HepG2 (cell line): ENCODE results near the gene E2F1. TPM values are rescaled to one million over a fixed set of nuclear protein-coding genes. Genes with fewer than 3 reads are reported as not detected.

Experiments
- ADNP ChIP-seq: sonication (generic); formaldehyde crosslinking; IDR thresholded peaks from 2 replicates; pipeline ENCODE4 v1.4.0; 2020; ENCODE audit warnings: missing genetic modification reagents
- ARNTL ChIP-seq: sonication (generic); formaldehyde crosslinking; IDR thresholded peaks from 2 replicates; pipeline ENCODE4 v1.4.0; 2020; ENCODE audit warnings: mild to moderate bottlenecking, missing genetic modification reagents
- EZH2 ChIP-seq: conservative IDR thresholded peaks from 2 replicates; pipeline ENCODE4 v1.6.1; 2012; ENCODE audit warnings: mild to moderate bottlenecking, low read depth, low read length, moderate library complexity
- FOXK1 ChIP-seq: sonication (generic); formaldehyde crosslinking; IDR thresholded peaks from 2 replicates; pipeline ENCODE4 v1.4.0; 2020; ENCODE audit warnings: low read depth, missing genetic modification reagents, borderline replicate concordance
- GPN1 ChIP-seq: sonication (generic); formaldehyde crosslinking; IDR thresholded peaks from 2 replicates; pipeline ENCODE4 v1.5.1; 2020; ENCODE audit warnings: missing genetic modification reagents, borderline replicate concordance
- GTF2F1 ChIP-seq: fragments of 150-350 bp; IDR thresholded peaks from 2 replicates; pipeline ENCODE4 v1.6.1; 2014; ENCODE audit warnings: low read length
- HOMEZ ChIP-seq: IDR thresholded peaks from 2 replicates; pipeline ENCODE4 v1.6.1; 2016; ENCODE audit warnings: low read depth
- MTF1 ChIP-seq: sonication (generic); formaldehyde crosslinking; IDR thresholded peaks from 2 replicates; pipeline ENCODE4 v1.5.0; 2020; ENCODE audit warnings: missing genetic modification reagents
- MYNN ChIP-seq: sonication (generic); formaldehyde crosslinking; IDR thresholded peaks from 2 replicates; pipeline ENCODE4 v1.4.0; 2020; ENCODE audit warnings: mild to moderate bottlenecking, low read depth, missing genetic modification reagents
- MZF1 ChIP-seq: sonication (generic); formaldehyde crosslinking; IDR thresholded peaks from 2 replicates; pipeline ENCODE4 v1.8.1; 2023; ENCODE audit warnings: mild to moderate bottlenecking, missing genetic modification reagents, borderline replicate concordance
- NAIF1 ChIP-seq: sonication (generic); formaldehyde crosslinking; IDR thresholded peaks from 2 replicates; pipeline ENCODE4 v1.5.0; 2020; ENCODE audit warnings: mild to moderate bottlenecking, missing genetic modification reagents, borderline replicate concordance
- PAXIP1 ChIP-seq: sonication (generic); formaldehyde crosslinking; conservative IDR thresholded peaks from 2 replicates; pipeline ENCODE4 v1.4.0; 2020; ENCODE audit warnings: mild to moderate bottlenecking, missing genetic modification reagents, moderate library complexity
- PHB2 ChIP-seq: fragments of 450-650 bp; IDR thresholded peaks from 2 replicates; pipeline ENCODE4 v1.6.1; 2018; ENCODE audit not compliant: partially characterized antibody
- RBM39 ChIP-seq: fragments of 200-400 bp; formaldehyde crosslinking; IDR thresholded peaks from one replicate; pipeline ENCODE4 v1.6.1; 2018; ENCODE audit warnings: antibody characterized with exemption, mild to moderate bottlenecking, low read depth, low read length; ENCODE audit not compliant: poor library complexity, severe bottlenecking
- RCOR2 ChIP-seq: IDR thresholded peaks from 2 replicates; pipeline ENCODE4 v1.6.1; 2016; ENCODE audit warnings: missing biosample characterization, missing genetic modification reagents
- RELA ChIP-seq: sonication (generic); formaldehyde crosslinking; IDR thresholded peaks from 2 replicates; pipeline ENCODE4 v1.4.0; 2020; ENCODE audit warnings: missing genetic modification reagents
- RNF219 ChIP-seq: sonication (generic); formaldehyde crosslinking; IDR thresholded peaks from 2 replicates; pipeline ENCODE4 v1.5.0; 2020; ENCODE audit warnings: mild to moderate bottlenecking, missing genetic modification reagents
- SPEN ChIP-seq: sonication (generic); formaldehyde crosslinking; IDR thresholded peaks from 2 replicates; pipeline ENCODE4 v1.5.1; 2020; ENCODE audit warnings: low read depth, mild to moderate bottlenecking, missing genetic modification reagents
- ZBTB44 ChIP-seq: sonication (generic); formaldehyde crosslinking; IDR thresholded peaks from 2 replicates; pipeline ENCODE4 v1.4.0; 2020; ENCODE audit warnings: missing genetic modification reagents
- ZNF317 ChIP-seq: sonication (generic); formaldehyde crosslinking; IDR thresholded peaks from 2 replicates; pipeline ENCODE4 v1.5.0; 2020; ENCODE audit warnings: mild to moderate bottlenecking, missing genetic modification reagents
- ZNF337 ChIP-seq: sonication (generic); formaldehyde crosslinking; IDR thresholded peaks from 2 replicates; pipeline ENCODE4 v1.5.1; 2020; ENCODE audit warnings: missing genetic modification reagents, low read depth, mild to moderate bottlenecking, borderline replicate concordance
- ZNF878 ChIP-seq: sonication (generic); formaldehyde crosslinking; IDR thresholded peaks from 2 replicates; pipeline ENCODE4 v1.8.1; 2023; ENCODE audit warnings: mild to moderate bottlenecking, missing genetic modification reagents, moderate library complexity
- polyA plus RNA-seq, 8 experiments: library from polyadenylated mRNA; depleted of rRNA in 3 of 8; stranded (reverse) in 7 of 8; unstranded in 1 of 8; fragments of >200 nt; fragmentation: Illumina TruSeq in 4 of 8; extraction: Trizol in 4 of 8; gene quantifications; 2 replicates each; pipeline versions ENCODE4 v1.2.1 to v1.2.3, GENCODE V29; 2011 to 2016; ENCODE audit warnings: low read depth in 4 of 8, missing spikeins in 1 of 8, mixed read lengths in 1 of 8; ENCODE audit not compliant: insufficient read depth in 1 of 8
- total RNA-seq, 5 experiments: library from RNA; depleted of rRNA; stranded (reverse); fragments of >200 nt; fragmentation: Illumina TruSeq; extraction: Trizol; gene quantifications; 2 replicates each; pipeline ENCODE4 v1.2.3, GENCODE V29; 2016; ENCODE audit warnings: low read depth in 1 of 5

The E2F1 gene
- total and polyA plus RNA-seq, 2 of the 13 experiments (the other 11 are each of a cell fraction or from before 2014, with no cell fraction given), result 25.5 to 39.4 TPM

GRCh38 chr20:33688938-33689424 is 2.8 kb upstream of the E2F1 start (continued):
- TF ChIP-seq ARNTL (CRISPR knock-in tag) (no peak), ZNF317 (CRISPR knock-in tag) (0 out of 2 replicates have a peak, but pooled peaks have one; percentile 18), ZBTB44 (CRISPR knock-in tag) (no peak), MZF1 (CRISPR knock-in tag) (no peak), HOMEZ (CRISPR knock-in tag) (no peak), PAXIP1 (CRISPR knock-in tag) (peak; percentile 80), ZNF878 (CRISPR knock-in tag) (no peak), RNF219 (CRISPR knock-in tag) (no peak), PHB2 (no peak), EZH2 (no peak), NAIF1 (CRISPR knock-in tag) (no peak), RCOR2 (CRISPR knock-in tag) (peak; percentile 88), GTF2F1 (no peak), ADNP (CRISPR knock-in tag) (0 out of 2 replicates have a peak, but pooled peaks have one; percentile 47), FOXK1 (CRISPR knock-in tag) (no peak), GPN1 (CRISPR knock-in tag) (no peak), MYNN (no peak), ZNF337 (CRISPR knock-in tag) (no peak), RELA (CRISPR knock-in tag) (peak; percentile 75; the same call in 1 of the 2 replicates), MTF1 (no peak), SPEN (CRISPR knock-in tag) (no peak), RBM39 (no peak)
